Measurements from ENCODE around the gene MSH4.
A peak's percentile ranks its signal among the peaks of the same experiment; 100 is the strongest.

DNA sequence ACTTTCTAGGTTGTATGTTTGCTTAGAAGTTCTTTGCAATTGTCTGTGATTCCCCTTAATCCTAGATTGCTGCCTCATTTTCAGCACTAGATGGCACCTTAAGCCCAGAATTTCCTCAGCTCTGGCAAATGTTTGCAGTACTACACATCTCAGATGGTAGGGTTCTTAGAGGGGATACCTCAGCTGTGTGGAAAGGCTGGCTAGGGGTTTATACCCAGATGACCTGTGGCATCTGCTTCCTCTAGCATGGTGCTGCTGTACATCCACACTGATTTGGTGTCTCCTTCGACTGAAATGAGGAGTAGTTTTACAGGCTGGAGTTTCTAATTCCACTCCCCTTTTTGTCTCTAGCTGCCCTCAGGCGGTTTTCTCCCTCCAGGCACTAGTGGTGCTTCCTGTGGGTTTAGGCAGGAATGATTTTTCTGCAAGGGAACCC lies 112.1 kb downstream of the MSH4 start:
- TF ChIP-seq, protein P1, sequence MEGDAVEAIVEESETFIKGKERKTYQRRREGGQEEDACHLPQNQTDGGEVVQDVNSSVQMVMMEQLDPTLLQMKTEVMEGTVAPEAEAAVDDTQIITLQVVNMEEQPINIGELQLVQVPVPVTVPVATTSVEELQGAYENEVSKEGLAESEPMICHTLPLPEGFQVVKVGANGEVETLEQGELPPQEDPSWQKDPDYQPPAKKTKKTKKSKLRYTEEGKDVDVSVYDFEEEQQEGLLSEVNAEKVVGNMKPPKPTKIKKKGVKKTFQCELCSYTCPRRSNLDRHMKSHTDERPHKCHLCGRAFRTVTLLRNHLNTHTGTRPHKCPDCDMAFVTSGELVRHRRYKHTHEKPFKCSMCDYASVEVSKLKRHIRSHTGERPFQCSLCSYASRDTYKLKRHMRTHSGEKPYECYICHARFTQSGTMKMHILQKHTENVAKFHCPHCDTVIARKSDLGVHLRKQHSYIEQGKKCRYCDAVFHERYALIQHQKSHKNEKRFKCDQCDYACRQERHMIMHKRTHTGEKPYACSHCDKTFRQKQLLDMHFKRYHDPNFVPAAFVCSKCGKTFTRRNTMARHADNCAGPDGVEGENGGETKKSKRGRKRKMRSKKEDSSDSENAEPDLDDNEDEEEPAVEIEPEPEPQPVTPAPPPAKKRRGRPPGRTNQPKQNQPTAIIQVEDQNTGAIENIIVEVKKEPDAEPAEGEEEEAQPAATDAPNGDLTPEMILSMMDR (IDR thresholded peaks at IDR 0.05), result peak in 1 of 12 donors; percentile 11
- TF ChIP-seq POLR2A (IDR thresholded peaks at IDR 0.05), result no peak

Data from heart left ventricle (tissue), 13 donors.